Measurements from ENCODE around the gene PTPRD.
A peak's percentile ranks its signal among the peaks of the same experiment; 100 is the strongest.

Gene PTPRD

GRCh38 chr9:9892217-9892616 lies 720.6 kb downstream of the PTPRD start:
- no peak overlapping the region for H3K23ac ChIP-seq (ENCODE audit: low read length)
- no peak overlapping the region for H3K27ac ChIP-seq (ENCODE audit: low read depth, low read length)
- no peak overlapping the region for H4K12ac ChIP-seq (ENCODE audit: low read depth, low read length)
- H4K8ac ChIP-seq (ENCODE audit: low read depth, low read length) = no peak overlapping the region
- no peak overlapping the region for H3K4ac ChIP-seq (ENCODE audit: low read depth, low read length)
- no peaks in the 10 kb centered on the region for H3K4me1 ChIP-seq (ENCODE audit: control insufficient read depth in 1 of 2, insufficient read depth in 2 of 2, low read length in 2 of 2)
- no peak for DNase-seq
- H3K9ac ChIP-seq (ENCODE audit: low read length) = no peak overlapping the region
- no peak overlapping the region for H2AFZ ChIP-seq (ENCODE audit: insufficient read depth, low read length, poor library complexity)
- H3K36me3 ChIP-seq (ENCODE audit: control insufficient read depth in 1 of 2, insufficient read depth in 2 of 2, low read length in 2 of 2) = no peaks in the 10 kb centered on the region
- no peak overlapping the region for H3K4me2 ChIP-seq (ENCODE audit: low read length)
- no CpG with 5 or more reads among the region's 3 CpGs for WGBS (ENCODE audit: extremely low coverage, insufficient coverage, insufficient read length)
- H3K9me3 ChIP-seq (ENCODE audit: insufficient read depth, low read depth, low read length) = no peaks in the 10 kb centered on the region
- no peaks in the 10 kb centered on the region for H3K79me1 ChIP-seq (ENCODE audit: low read length)
- H2AK5ac ChIP-seq (ENCODE audit: low read length) = no peak overlapping the region
- H3K18ac ChIP-seq (ENCODE audit: low read length) = no peak overlapping the region
- no peak overlapping the region for H4K91ac ChIP-seq (ENCODE audit: low read depth, low read length)
- no peak overlapping the region for H3K4me3 ChIP-seq (ENCODE audit: low read depth, low read length)
- no peak overlapping the region for H3K14ac ChIP-seq (ENCODE audit: low read length)
- no peaks in the 10 kb centered on the region for H3K79me2 ChIP-seq (ENCODE audit: control insufficient read depth, insufficient read depth, low read length, poor library complexity)
- H2BK12ac ChIP-seq (ENCODE audit: low read length) = no peak overlapping the region
- H2BK5ac ChIP-seq (ENCODE audit: low read depth, low read length, poor library complexity) = no peak overlapping the region
- H3K27me3 ChIP-seq (ENCODE audit: insufficient read depth, low read length) = no peaks in the 10 kb centered on the region
- H2BK120ac ChIP-seq (ENCODE audit: insufficient read depth, low read length, poor library complexity) = no peak overlapping the region

DNA sequence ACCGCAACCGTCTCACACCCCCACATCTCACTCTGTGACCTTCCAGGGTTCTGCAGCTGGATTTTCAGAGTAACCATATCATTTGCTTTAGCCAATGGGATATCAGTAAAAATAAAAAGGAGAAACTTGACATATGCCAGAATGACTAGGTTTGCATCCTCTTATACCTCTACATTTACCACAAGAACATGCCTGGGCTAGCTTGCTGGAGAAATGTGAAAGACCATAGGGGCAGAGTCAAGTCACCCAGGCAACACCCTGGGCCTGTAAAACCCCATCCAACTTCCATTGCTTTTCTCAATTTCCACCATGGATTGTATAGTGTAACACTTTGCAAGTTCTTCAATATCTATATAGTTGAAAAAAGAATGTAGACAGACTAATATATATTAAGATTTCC lies 731.1 kb downstream of the PTPRD start:
- no peak overlapping the region for H3K23ac ChIP-seq (ENCODE audit: low read length)
- no peaks in the 10 kb centered on the region for H3K4me1 ChIP-seq (ENCODE audit: control insufficient read depth in 1 of 2, insufficient read depth in 2 of 2, low read length in 2 of 2)
- no peak overlapping the region for H3K27ac ChIP-seq (ENCODE audit: low read depth, low read length)
- H3K27me3 ChIP-seq (ENCODE audit: insufficient read depth, low read length) = no peaks in the 10 kb centered on the region
- no peak overlapping the region for H4K12ac ChIP-seq (ENCODE audit: low read depth, low read length)
- H4K8ac ChIP-seq (ENCODE audit: low read depth, low read length) = no peak overlapping the region
- H3K79me1 ChIP-seq (ENCODE audit: low read length) = no peaks in the 10 kb centered on the region
- H3K79me2 ChIP-seq (ENCODE audit: control insufficient read depth, insufficient read depth, low read length, poor library complexity) = no peaks in the 10 kb centered on the region
- H3K9me3 ChIP-seq (ENCODE audit: insufficient read depth, low read depth, low read length) = peaks cover 1% of the 10 kb centered on the region
- H3K14ac ChIP-seq (ENCODE audit: low read length) = no peak overlapping the region
- H2AFZ ChIP-seq (ENCODE audit: insufficient read depth, low read length, poor library complexity) = no peak overlapping the region
- H3K4ac ChIP-seq (ENCODE audit: low read depth, low read length) = no peak overlapping the region
- DNase-seq = no peak
- WGBS (ENCODE audit: extremely low coverage, insufficient coverage, insufficient read length) = no CpG with 5 or more reads among the region's 2 CpGs
- H2BK12ac ChIP-seq (ENCODE audit: low read length) = no peak overlapping the region
- no peak overlapping the region for H3K4me3 ChIP-seq (ENCODE audit: low read depth, low read length)
- H2BK5ac ChIP-seq (ENCODE audit: low read depth, low read length, poor library complexity) = no peak overlapping the region
- no peak overlapping the region for H2AK5ac ChIP-seq (ENCODE audit: low read length)
- H3K18ac ChIP-seq (ENCODE audit: low read length) = no peak overlapping the region
- H3K4me2 ChIP-seq (ENCODE audit: low read length) = no peak overlapping the region
- H4K91ac ChIP-seq (ENCODE audit: low read depth, low read length) = no peak overlapping the region
- no peak overlapping the region for H3K9ac ChIP-seq (ENCODE audit: low read length)
- H2BK120ac ChIP-seq (ENCODE audit: insufficient read depth, low read length, poor library complexity) = no peak overlapping the region
- no peaks in the 10 kb centered on the region for H3K36me3 ChIP-seq (ENCODE audit: control insufficient read depth in 1 of 2, insufficient read depth in 2 of 2, low read length in 2 of 2)

DNA sequence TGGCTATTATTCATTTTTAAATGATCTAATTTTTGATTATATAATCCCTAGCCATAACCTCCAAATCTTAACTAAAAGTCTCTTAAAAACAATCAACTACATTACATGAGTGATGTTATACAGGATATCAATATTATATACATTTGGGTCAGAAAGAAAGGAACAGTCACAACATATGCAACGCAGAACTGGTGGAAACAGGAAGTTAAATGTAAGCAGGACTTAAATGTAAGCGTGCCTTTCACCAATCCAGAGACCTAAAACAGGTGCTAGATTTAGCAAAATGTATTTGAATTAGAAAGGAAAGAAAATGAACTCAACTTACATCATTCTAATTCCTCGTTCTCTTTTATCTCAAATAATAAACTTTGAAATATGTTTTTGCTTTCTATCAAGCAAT lies 738.5 kb downstream of the PTPRD start:
- DNase-seq = no peak
- no peak overlapping the region for H2AK5ac ChIP-seq (ENCODE audit: low read length)
- H2BK5ac ChIP-seq (ENCODE audit: low read depth, low read length, poor library complexity) = no peak overlapping the region
- no peak overlapping the region for H3K4me2 ChIP-seq (ENCODE audit: low read length)
- H3K9ac ChIP-seq (ENCODE audit: low read length) = no peak overlapping the region
- no peaks in the 10 kb centered on the region for H3K4me1 ChIP-seq (ENCODE audit: control insufficient read depth in 1 of 2, insufficient read depth in 2 of 2, low read length in 2 of 2)
- H3K36me3 ChIP-seq (ENCODE audit: control insufficient read depth in 1 of 2, insufficient read depth in 2 of 2, low read length in 2 of 2) = no peaks in the 10 kb centered on the region
- H3K79me2 ChIP-seq (ENCODE audit: control insufficient read depth, insufficient read depth, low read length, poor library complexity) = no peaks in the 10 kb centered on the region
- H3K9me3 ChIP-seq (ENCODE audit: insufficient read depth, low read depth, low read length) = no peaks in the 10 kb centered on the region
- no peak overlapping the region for H3K14ac ChIP-seq (ENCODE audit: low read length)
- H3K27me3 ChIP-seq (ENCODE audit: insufficient read depth, low read length) = no peaks in the 10 kb centered on the region
- no peak overlapping the region for H2BK12ac ChIP-seq (ENCODE audit: low read length)
- no CpG with 5 or more reads among the region's 3 CpGs for WGBS (ENCODE audit: extremely low coverage, insufficient coverage, insufficient read length)
- H2BK120ac ChIP-seq (ENCODE audit: insufficient read depth, low read length, poor library complexity) = no peak overlapping the region
- H3K4me3 ChIP-seq (ENCODE audit: low read depth, low read length) = no peak overlapping the region
- H4K91ac ChIP-seq (ENCODE audit: low read depth, low read length) = no peak overlapping the region
- H3K27ac ChIP-seq (ENCODE audit: low read depth, low read length) = no peak overlapping the region
- H3K18ac ChIP-seq (ENCODE audit: low read length) = no peak overlapping the region
- no peak overlapping the region for H2AFZ ChIP-seq (ENCODE audit: insufficient read depth, low read length, poor library complexity)
- no peak overlapping the region for H4K12ac ChIP-seq (ENCODE audit: low read depth, low read length)
- H3K79me1 ChIP-seq (ENCODE audit: low read length) = no peaks in the 10 kb centered on the region
- H3K4ac ChIP-seq (ENCODE audit: low read depth, low read length) = no peak overlapping the region
- no peak overlapping the region for H3K23ac ChIP-seq (ENCODE audit: low read length)
- H4K8ac ChIP-seq (ENCODE audit: low read depth, low read length) = no peak overlapping the region

- Histone ChIP-seq H2AK5ac (ENCODE audit: low read length) (no peak overlapping the region), H3K23ac (ENCODE audit: low read length) (no peak overlapping the region), H4K91ac (ENCODE audit: low read depth, low read length) (no peak overlapping the region), H4K12ac (ENCODE audit: low read depth, low read length) (no peak overlapping the region), H2BK120ac (ENCODE audit: insufficient read depth, low read length, poor library complexity) (no peak overlapping the region), H3K27me3 (ENCODE audit: insufficient read depth, low read length) (no peaks in the 10 kb centered on the region), H3K79me1 (ENCODE audit: low read length) (no peaks in the 10 kb centered on the region), H2AFZ (ENCODE audit: insufficient read depth, low read length, poor library complexity) (no peak overlapping the region), H3K9me3 (ENCODE audit: insufficient read depth, low read depth, low read length) (no peaks in the 10 kb centered on the region), H3K14ac (ENCODE audit: low read length) (no peak overlapping the region), H2BK5ac (ENCODE audit: low read depth, low read length, poor library complexity) (no peak overlapping the region), H3K18ac (ENCODE audit: low read length) (no peak overlapping the region), H3K9ac (ENCODE audit: low read length) (no peak overlapping the region), H3K4ac (ENCODE audit: low read depth, low read length) (no peak overlapping the region), H2BK12ac (ENCODE audit: low read length) (no peak overlapping the region), H3K27ac (ENCODE audit: low read depth, low read length) (no peak overlapping the region), H3K4me1 (ENCODE audit: control insufficient read depth in 1 of 2, insufficient read depth in 2 of 2, low read length in 2 of 2) (no peaks in the 10 kb centered on the region), H3K36me3 (ENCODE audit: control insufficient read depth in 1 of 2, insufficient read depth in 2 of 2, low read length in 2 of 2) (no peaks in the 10 kb centered on the region), H3K79me2 (ENCODE audit: control insufficient read depth, insufficient read depth, low read length, poor library complexity) (no peaks in the 10 kb centered on the region), H3K4me3 (ENCODE audit: low read depth, low read length) (no peak overlapping the region), H3K4me2 (ENCODE audit: low read length) (no peak overlapping the region), H4K8ac (ENCODE audit: low read depth, low read length) (no peak overlapping the region)
- no CpG with 5 or more reads among the region's 3 CpGs for WGBS (ENCODE audit: extremely low coverage, insufficient coverage, insufficient read length)
- peak in 1 of 2 donors; percentile 22 for DNase-seq
Measured at GRCh38 chr9:9862235-9862810, 750.5 kb downstream of the PTPRD start.
